ENCODE data around the gene FAM177B. TPM values are rescaled to one million over a fixed set of nuclear protein-coding genes. Genes with fewer than 3 reads are reported as not detected.

FAM177B gene
- total and polyA plus RNA-seq, 2 donors (not counting 1 experiment from before 2014, with no cell fraction given), result not detected

GRCh38 chr1:222781251-222781650 is 44.2 kb downstream of the FAM177B start:
- no peak for DNase-seq (ENCODE audit: low read depth in 2 of 2)
- H3K27me3 ChIP-seq (ENCODE audit: control insufficient read depth, insufficient read depth, low read length), result no peaks in the 10 kb centered on the region
- H3K9ac ChIP-seq (ENCODE audit: insufficient read depth, low read length), result no peak overlapping the region
- no peak overlapping the region for H2AFZ ChIP-seq (ENCODE audit: low read length)
- H3K27ac ChIP-seq (ENCODE audit: insufficient read depth, low read length), result no peak overlapping the region
- H4K20me1 ChIP-seq (ENCODE audit: control insufficient read depth, extremely low read depth, insufficient read depth, low read length), result no peaks in the 10 kb centered on the region
- no peak overlapping the region for H3K4me2 ChIP-seq (ENCODE audit: extremely low read depth, insufficient read depth, low read length)
- no peaks in the 10 kb centered on the region for H3K9me3 ChIP-seq (ENCODE audit: control insufficient read depth, insufficient read depth, low read depth, low read length)
- H3K4me1 ChIP-seq (ENCODE audit: control insufficient read depth, extremely low read depth, insufficient read depth, low read length), result no peaks in the 10 kb centered on the region
- H3K36me3 ChIP-seq (ENCODE audit: control insufficient read depth, insufficient read depth, low read length), result no peaks in the 10 kb centered on the region
- TF ChIP-seq, protein P1, sequence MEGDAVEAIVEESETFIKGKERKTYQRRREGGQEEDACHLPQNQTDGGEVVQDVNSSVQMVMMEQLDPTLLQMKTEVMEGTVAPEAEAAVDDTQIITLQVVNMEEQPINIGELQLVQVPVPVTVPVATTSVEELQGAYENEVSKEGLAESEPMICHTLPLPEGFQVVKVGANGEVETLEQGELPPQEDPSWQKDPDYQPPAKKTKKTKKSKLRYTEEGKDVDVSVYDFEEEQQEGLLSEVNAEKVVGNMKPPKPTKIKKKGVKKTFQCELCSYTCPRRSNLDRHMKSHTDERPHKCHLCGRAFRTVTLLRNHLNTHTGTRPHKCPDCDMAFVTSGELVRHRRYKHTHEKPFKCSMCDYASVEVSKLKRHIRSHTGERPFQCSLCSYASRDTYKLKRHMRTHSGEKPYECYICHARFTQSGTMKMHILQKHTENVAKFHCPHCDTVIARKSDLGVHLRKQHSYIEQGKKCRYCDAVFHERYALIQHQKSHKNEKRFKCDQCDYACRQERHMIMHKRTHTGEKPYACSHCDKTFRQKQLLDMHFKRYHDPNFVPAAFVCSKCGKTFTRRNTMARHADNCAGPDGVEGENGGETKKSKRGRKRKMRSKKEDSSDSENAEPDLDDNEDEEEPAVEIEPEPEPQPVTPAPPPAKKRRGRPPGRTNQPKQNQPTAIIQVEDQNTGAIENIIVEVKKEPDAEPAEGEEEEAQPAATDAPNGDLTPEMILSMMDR (conservative IDR thresholded peaks at IDR 0.05 in 1 of 2, IDR thresholded peaks at IDR 0.05 in 1 of 2; ENCODE audit: low read depth in 1 of 2, low read length in 2 of 2), result no peak
- TF ChIP-seq EZH2 (IDR thresholded peaks at IDR 0.05; ENCODE audit: low read length, missing control alignments), result no peak
- no peaks in the 10 kb centered on the region for H3K79me2 ChIP-seq (ENCODE audit: control insufficient read depth, insufficient read depth, low read length)
- H3K4me3 ChIP-seq (replicated peaks in 1 of 4; ENCODE audit: control extremely low read depth in 1 of 4, insufficient read depth in 1 of 4, low read depth in 3 of 4, low read length in 4 of 4), result no peak overlapping the region

- no peak overlapping the region for H3K9ac ChIP-seq (ENCODE audit: insufficient read depth, low read length)
- H3K27ac ChIP-seq (ENCODE audit: insufficient read depth, low read length), result no peak overlapping the region
- H3K4me2 ChIP-seq (ENCODE audit: extremely low read depth, insufficient read depth, low read length), result no peak overlapping the region
- H3K27me3 ChIP-seq (ENCODE audit: control insufficient read depth, insufficient read depth, low read length), result no peaks in the 10 kb centered on the region
- TF ChIP-seq, protein P1 (conservative IDR thresholded peaks at IDR 0.05 in 1 of 2, IDR thresholded peaks at IDR 0.05 in 1 of 2; ENCODE audit: low read depth in 1 of 2, low read length in 2 of 2), result no peak
- no peak for TF ChIP-seq EZH2 (IDR thresholded peaks at IDR 0.05; ENCODE audit: low read length, missing control alignments)
- no peak overlapping the region for H2AFZ ChIP-seq (ENCODE audit: low read length)
- H3K36me3 ChIP-seq (ENCODE audit: control insufficient read depth, insufficient read depth, low read length), result no peaks in the 10 kb centered on the region
- no peaks in the 10 kb centered on the region for H3K4me1 ChIP-seq (ENCODE audit: control insufficient read depth, extremely low read depth, insufficient read depth, low read length)
- no peak for DNase-seq (ENCODE audit: low read depth in 2 of 2)
- no peaks in the 10 kb centered on the region for H3K79me2 ChIP-seq (ENCODE audit: control insufficient read depth, insufficient read depth, low read length)
- no peaks in the 10 kb centered on the region for H4K20me1 ChIP-seq (ENCODE audit: control insufficient read depth, extremely low read depth, insufficient read depth, low read length)
- H3K4me3 ChIP-seq (replicated peaks in 1 of 4; ENCODE audit: control extremely low read depth in 1 of 4, insufficient read depth in 1 of 4, low read depth in 3 of 4, low read length in 4 of 4), result no peak overlapping the region
- no peaks in the 10 kb centered on the region for H3K9me3 ChIP-seq (ENCODE audit: control insufficient read depth, insufficient read depth, low read depth, low read length)
These were observed 46.0 kb downstream of the FAM177B start for GRCh38 chr1:222783051-222783450.

- Histone ChIP-seq H3K27me3 (ENCODE audit: control insufficient read depth, insufficient read depth, low read length) (no peaks in the 10 kb centered on the region), H3K9me3 (ENCODE audit: control insufficient read depth, insufficient read depth, low read depth, low read length) (no peaks in the 10 kb centered on the region), H3K36me3 (ENCODE audit: control insufficient read depth, insufficient read depth, low read length) (no peaks in the 10 kb centered on the region), H3K4me3 (replicated peaks in 1 of 4; ENCODE audit: control extremely low read depth in 1 of 4, insufficient read depth in 1 of 4, low read depth in 3 of 4, low read length in 4 of 4) (no peak overlapping the region), H2AFZ (ENCODE audit: low read length) (no peak overlapping the region), H3K9ac (ENCODE audit: insufficient read depth, low read length) (no peak overlapping the region), H3K4me2 (ENCODE audit: extremely low read depth, insufficient read depth, low read length) (no peak overlapping the region), H3K27ac (ENCODE audit: insufficient read depth, low read length) (no peak overlapping the region), H3K79me2 (ENCODE audit: control insufficient read depth, insufficient read depth, low read length) (no peaks in the 10 kb centered on the region), H3K4me1 (ENCODE audit: control insufficient read depth, extremely low read depth, insufficient read depth, low read length) (no peaks in the 10 kb centered on the region), H4K20me1 (ENCODE audit: control insufficient read depth, extremely low read depth, insufficient read depth, low read length) (no peaks in the 10 kb centered on the region)
- no peak for DNase-seq (ENCODE audit: low read depth in 2 of 2)
- no peak for TF ChIP-seq EZH2 (IDR thresholded peaks at IDR 0.05; ENCODE audit: low read length, missing control alignments)
- TF ChIP-seq, protein P1 (conservative IDR thresholded peaks at IDR 0.05 in 1 of 2, IDR thresholded peaks at IDR 0.05 in 1 of 2; ENCODE audit: low read depth in 1 of 2, low read length in 2 of 2), result no peak
These were observed 47.4 kb downstream of the FAM177B start for GRCh38 chr1:222784371-222784770.

Data from fibroblast of lung (primary cell).